Neural progenitor cell (in vitro differentiated cells): ENCODE results near the gene FRMD8.

ENCODE experiments used
- EZH2 ChIP-seq: fragments of 200-600 bp; sonication (generic); IDR thresholded peaks from 2 replicates; pipeline ENCODE4 v1.6.1; 2017; ENCODE audit warnings: antibody characterized with exemption, mild to moderate bottlenecking, moderate library complexity
- EZH2phosphoT487 ChIP-seq: fragments of 200-600 bp; sonication (generic); IDR thresholded peaks from 2 replicates; pipeline ENCODE4 v1.6.1; 2017; ENCODE audit warnings: antibody characterized with exemption

DNA sequence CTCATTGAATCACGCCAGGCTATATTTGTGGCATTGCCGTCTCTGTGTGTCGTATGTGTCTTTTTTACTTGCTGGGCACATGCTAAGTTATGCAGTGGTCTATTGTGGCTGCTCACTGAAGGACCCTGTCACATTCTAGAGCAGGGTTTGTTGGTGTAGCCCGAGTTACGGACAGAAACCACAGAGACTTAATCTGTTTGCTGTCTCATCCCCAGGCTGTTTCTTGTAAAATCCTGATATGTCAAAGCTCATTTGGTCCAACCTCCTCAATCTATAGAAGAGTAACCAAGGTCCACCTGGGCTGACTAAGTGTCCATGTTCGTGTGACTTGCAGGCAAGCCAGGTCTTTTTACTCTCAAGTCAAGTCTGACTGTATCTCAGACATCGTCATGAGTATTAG, 47.8 kb upstream of the FRMD8 start:
- TF ChIP-seq EZH2 (no peak), EZH2phosphoT487 (no peak)
